Calu3 (cell line): ENCODE results near the gene FAM217B. TPM values are rescaled to one million over a fixed set of nuclear protein-coding genes. Genes with fewer than 3 reads are reported as not detected.
A peak's percentile ranks its signal among the peaks of the same experiment; 100 is the strongest.

Experiments
- Bru-seq: library from RNA; stranded (reverse); fragments of 400-500 nt; gene quantifications from one replicate; lab custom pipeline; 2021; lab: Mats Ljungman, UMichigan
- BruChase-seq, 2 experiments: library from RNA; stranded (reverse); fragments of 400-500 nt; gene quantifications; one replicate each; lab custom pipeline; 2021; lab: Mats Ljungman, UMichigan
- BruUV-seq: library from RNA; stranded (reverse); fragments of 400-500 nt; replicated peaks from 2 replicates; lab custom pipeline; 2021; lab: Mats Ljungman, UMichigan
- CTCF ChIA-PET: fragments of 300-600 bp; sonication (Branson Sonifier 250); formaldehyde crosslinking; loops from one replicate; lab custom pipeline; 2022; ENCODE audit warnings: antibody characterized with exemption; lab: Charles Lee
- DNase-seq: peaks from one replicate; pipeline ENCODE4 v3.0.0; 2022
- H3K27ac Mint-ChIP-seq: one replicate; pipeline ENCODE4 v1.8.0; 2022; ENCODE audit warnings: mixed read lengths; ENCODE audit not compliant: unreplicated experiment
- H3K27me3 Mint-ChIP-seq: one replicate; pipeline ENCODE4 v1.8.0; 2022; ENCODE audit warnings: mixed read lengths; ENCODE audit not compliant: unreplicated experiment
- H3K36me3 Mint-ChIP-seq: one replicate; pipeline ENCODE4 v1.8.0; 2022; ENCODE audit warnings: mild to moderate bottlenecking, moderate library complexity, mixed read lengths; ENCODE audit not compliant: insufficient read depth, unreplicated experiment
- H3K4me1 Mint-ChIP-seq: one replicate; pipeline ENCODE4 v1.8.0; 2022; ENCODE audit warnings: mild to moderate bottlenecking, low read depth, mixed read lengths; ENCODE audit not compliant: unreplicated experiment
- H3K4me3 Mint-ChIP-seq: one replicate; pipeline ENCODE4 v1.8.0; 2022; ENCODE audit warnings: mild to moderate bottlenecking, low read depth, moderate library complexity, mixed read lengths; ENCODE audit not compliant: unreplicated experiment
- H3K9me3 Mint-ChIP-seq: one replicate; pipeline ENCODE4 v1.8.0; 2022; ENCODE audit warnings: low read depth, mixed read lengths; ENCODE audit not compliant: unreplicated experiment
- intact Hi-C: fragments of 100-400 bp; cut with micrococcal nuclease; formaldehyde crosslinking; loops from one replicate; pipeline ENCODE4 v1.10.0; 2022; ENCODE audit not compliant: unreplicated experiment
- long read RNA-seq: library from polyadenylated mRNA; stranded (forward); transcript quantifications from one replicate; pipeline ENCODE4 v2.0.0, GENCODE V29; 2022
- total RNA-seq: library from RNA; stranded (reverse); gene quantifications from 2 replicates; pipeline ENCODE4 v1.2.3, GENCODE V29; 2022
- TF ChIP-seq, protein P1 (sequence below): fragments of 200-600 bp; IDR thresholded peaks from one replicate; pipeline ENCODE4 v1.8.0; 2022; ENCODE audit warnings: antibody characterized with exemption; ENCODE audit not compliant: unreplicated experiment

FAM217B gene, protein sequence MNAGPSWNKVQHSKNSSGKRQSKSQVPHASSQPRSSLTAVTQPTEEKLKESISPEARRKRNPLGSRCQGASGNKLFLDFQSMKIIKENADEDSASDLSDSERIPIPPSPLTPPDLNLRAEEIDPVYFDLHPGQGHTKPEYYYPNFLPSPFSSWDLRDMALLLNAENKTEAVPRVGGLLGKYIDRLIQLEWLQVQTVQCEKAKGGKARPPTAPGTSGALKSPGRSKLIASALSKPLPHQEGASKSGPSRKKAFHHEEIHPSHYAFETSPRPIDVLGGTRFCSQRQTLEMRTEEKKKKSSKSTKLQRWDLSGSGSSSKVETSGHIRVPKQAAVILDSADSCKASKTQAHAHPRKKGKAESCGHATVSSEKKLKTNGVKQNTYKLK
- 32.3 and 34.4 TPM in 2 replicates for total RNA-seq
- percentile 78 among the genes with signal in this experiment for Bru-seq, nascent RNA
- percentile 78 among the genes with signal in this experiment for BruChase-seq, experiment 1, labeled RNA remaining after a 6-hour chase
- percentile 95 among the genes with signal in this experiment for BruChase-seq, experiment 2, labeled RNA remaining after a 2-hour chase
- long read RNA-seq, full-length matches to known transcripts = 1 of 12 reads
- long read RNA-seq, partial matches to known transcripts = 3 of 12 reads
- long read RNA-seq, other reads (novel, unspliced or antisense) = 8 of 12 reads

DNA sequence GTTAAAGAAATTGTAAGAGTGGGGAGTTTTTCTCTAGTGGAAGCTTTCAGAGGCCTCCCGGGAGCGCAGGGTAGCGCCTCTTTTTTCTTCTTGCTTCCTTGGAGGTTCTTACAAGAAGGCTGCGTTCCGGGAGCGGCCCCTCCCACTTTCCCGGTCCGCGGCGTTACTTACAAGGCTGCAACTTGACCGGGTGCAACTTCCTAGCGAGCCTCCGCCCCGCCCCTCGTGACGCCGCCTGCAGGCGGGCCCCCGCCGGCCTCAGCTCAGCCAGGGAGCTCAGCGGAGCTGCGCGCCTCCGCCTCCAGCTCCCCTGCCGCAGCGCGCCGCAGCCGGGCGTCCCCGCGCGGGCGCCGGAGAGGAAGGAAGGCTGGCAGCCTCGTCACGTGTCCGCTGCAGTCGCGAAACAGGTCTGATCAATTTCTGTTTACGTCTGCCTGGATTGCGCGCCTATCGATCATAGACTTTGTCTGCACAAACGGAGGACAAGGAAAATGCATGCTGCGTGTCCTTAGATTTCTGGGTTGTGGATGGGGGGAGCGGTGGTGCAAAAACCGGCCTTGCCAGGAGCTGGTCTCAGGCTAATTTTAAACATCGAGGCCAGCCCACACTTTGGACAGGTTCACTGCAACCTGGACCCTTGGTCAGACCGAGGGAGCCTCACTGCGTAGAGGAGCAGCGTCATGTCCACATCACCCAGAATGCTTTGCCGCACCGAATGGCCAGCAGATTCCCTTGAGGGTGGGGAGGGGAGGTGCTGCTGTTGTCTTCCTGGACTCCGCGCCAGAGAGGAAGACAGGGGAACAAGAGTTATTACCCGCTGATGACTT lies at the start of gene FAM217B, which contains the start of gene PPP1R3D:
FAM217B (plus strand) TSS at position 261 of the 827 bp plus-strand sequence. CDS start 3,555 bp downstream, outside the sequence.
PPP1R3D (minus strand) TSS at position 177 of the 827 bp plus-strand sequence. CDS start 374 bp downstream, outside the sequence.
- peak; percentile 100 for DNase-seq
- Mint-ChIP-seq H3K27me3 (no peaks in the 10 kb centered on the region), H3K9me3 (no peaks in the 10 kb centered on the region), H3K27ac (peak within 1 kb of the TSS; percentile 95), H3K36me3 (peaks cover 47% of the 10 kb centered on the region), H3K4me3 (peak within 1 kb of the TSS; percentile 92), H3K4me1 (peaks cover 34% of the 10 kb centered on the region)
- CTCF ChIA-PET = interaction anchor here (0.5 to 2.9 kb wide), 10 partner anchors 10 to 1498 kb away, joined by 3 to 16 read pairs (median 4); no protein-coding TSS in a partner anchor
- intact Hi-C loops = loop anchor here (10.0 kb wide), 2 partner anchors 1284 to 1954 kb away; no protein-coding TSS in a partner anchor
- no TSS peak for BruUV-seq
- TF ChIP-seq, protein P1, sequence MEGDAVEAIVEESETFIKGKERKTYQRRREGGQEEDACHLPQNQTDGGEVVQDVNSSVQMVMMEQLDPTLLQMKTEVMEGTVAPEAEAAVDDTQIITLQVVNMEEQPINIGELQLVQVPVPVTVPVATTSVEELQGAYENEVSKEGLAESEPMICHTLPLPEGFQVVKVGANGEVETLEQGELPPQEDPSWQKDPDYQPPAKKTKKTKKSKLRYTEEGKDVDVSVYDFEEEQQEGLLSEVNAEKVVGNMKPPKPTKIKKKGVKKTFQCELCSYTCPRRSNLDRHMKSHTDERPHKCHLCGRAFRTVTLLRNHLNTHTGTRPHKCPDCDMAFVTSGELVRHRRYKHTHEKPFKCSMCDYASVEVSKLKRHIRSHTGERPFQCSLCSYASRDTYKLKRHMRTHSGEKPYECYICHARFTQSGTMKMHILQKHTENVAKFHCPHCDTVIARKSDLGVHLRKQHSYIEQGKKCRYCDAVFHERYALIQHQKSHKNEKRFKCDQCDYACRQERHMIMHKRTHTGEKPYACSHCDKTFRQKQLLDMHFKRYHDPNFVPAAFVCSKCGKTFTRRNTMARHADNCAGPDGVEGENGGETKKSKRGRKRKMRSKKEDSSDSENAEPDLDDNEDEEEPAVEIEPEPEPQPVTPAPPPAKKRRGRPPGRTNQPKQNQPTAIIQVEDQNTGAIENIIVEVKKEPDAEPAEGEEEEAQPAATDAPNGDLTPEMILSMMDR = no peak

DNA sequence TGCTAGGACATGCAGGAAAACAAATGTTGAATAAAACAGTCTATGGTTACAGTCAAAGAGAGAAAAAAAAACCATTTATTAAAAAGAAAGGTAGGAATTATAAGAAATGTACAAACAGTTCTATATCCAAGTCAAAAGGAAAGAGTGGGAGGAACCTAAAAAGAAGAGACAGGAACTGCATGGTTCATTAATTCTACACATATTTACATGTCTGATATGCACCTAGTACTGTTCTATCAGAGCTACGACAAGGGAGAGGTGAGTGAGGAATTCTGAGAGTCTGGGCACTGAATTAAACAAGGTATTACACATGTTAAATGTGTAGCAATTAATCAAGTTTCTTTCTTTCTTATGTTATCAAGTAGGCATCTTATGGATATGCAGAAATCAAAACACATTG lies 48.6 kb upstream of the FAM217B start:
- no peaks in the 10 kb centered on the region for H3K4me1 Mint-ChIP-seq
- no peak overlapping the region for H3K4me3 Mint-ChIP-seq
- TF ChIP-seq, protein P1 = no peak
- DNase-seq = no peak
- no peaks in the 10 kb centered on the region for H3K9me3 Mint-ChIP-seq
- intact Hi-C loops = no loop called here
- H3K36me3 Mint-ChIP-seq = peaks cover 7% of the 10 kb centered on the region
- H3K27ac Mint-ChIP-seq = peak overlapping the region; percentile 18
- no peaks in the 10 kb centered on the region for H3K27me3 Mint-ChIP-seq
- CTCF ChIA-PET = no interaction called here
- BruUV-seq = no TSS peak

DNA sequence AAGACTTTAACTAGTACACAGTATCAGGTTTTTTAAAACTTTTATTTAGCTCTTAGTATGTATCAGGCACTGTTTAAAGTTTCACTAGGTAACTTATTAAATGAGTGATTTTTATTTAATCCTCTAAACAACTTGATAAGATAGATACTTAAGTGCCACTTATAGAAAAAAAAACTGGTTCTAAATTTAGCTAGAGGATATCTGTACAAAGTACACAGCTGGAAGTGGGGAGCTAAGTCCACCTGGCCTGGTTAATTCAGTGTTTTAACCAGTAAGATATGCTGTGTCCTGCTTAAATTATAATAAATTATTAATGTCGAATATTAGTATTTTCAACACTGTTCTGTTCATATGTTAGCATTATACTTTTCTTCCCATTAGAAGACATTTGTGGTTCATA lies 44.3 kb upstream of the FAM217B start:
- Mint-ChIP-seq H3K27ac (no peak overlapping the region), H3K4me3 (no peak overlapping the region), H3K27me3 (no peaks in the 10 kb centered on the region), H3K36me3 (no peaks in the 10 kb centered on the region), H3K9me3 (no peaks in the 10 kb centered on the region), H3K4me1 (no peaks in the 10 kb centered on the region)
- no peak for DNase-seq
- TF ChIP-seq, protein P1 = no peak
- intact Hi-C loops = no loop called here
- BruUV-seq = no TSS peak
- CTCF ChIA-PET = no interaction called here

DNA sequence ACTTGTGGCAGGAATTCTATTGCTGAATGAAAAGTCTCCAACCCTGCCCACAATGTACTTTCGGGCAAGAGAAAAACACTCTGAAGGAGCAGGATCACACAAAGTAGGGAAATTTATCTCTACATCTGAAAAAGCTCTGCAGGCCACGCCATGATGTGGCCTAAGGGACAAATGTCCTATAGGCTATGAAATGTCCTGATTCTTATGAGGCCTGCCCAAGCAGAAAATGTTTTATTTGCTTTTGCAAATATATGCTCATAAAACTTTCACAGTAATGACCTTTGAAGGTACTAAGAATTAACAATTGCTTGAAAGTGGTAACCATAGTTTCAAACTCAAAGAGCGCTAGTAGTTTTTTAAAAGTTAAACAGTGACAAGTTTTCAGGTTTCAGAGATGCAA lies 37.7 kb upstream of the FAM217B start:
- Mint-ChIP-seq H3K27ac (no peak overlapping the region), H3K36me3 (no peaks in the 10 kb centered on the region), H3K4me3 (no peak overlapping the region), H3K4me1 (no peaks in the 10 kb centered on the region), H3K27me3 (no peaks in the 10 kb centered on the region), H3K9me3 (no peaks in the 10 kb centered on the region)
- TF ChIP-seq, protein P1 = no peak
- intact Hi-C loops = no loop called here
- BruUV-seq = no TSS peak
- CTCF ChIA-PET = no interaction called here
- no peak for DNase-seq
